K562 (cell line): ENCODE data around the gene SDCBP2.

Experiments
- BRF2 ChIP-seq: IDR thresholded peaks from 3 replicates; pipeline ENCODE4 v1.6.1; 2011; ENCODE audit warnings: borderline replicate concordance, mild to moderate bottlenecking; ENCODE audit not compliant: insufficient read length, insufficient read depth
- CBFA2T2 ChIP-seq: fragments of 450-650 bp; conservative IDR thresholded peaks from 2 replicates; pipeline ENCODE4 v1.6.1; 2017; ENCODE audit warnings: mild to moderate bottlenecking
- CHD2 ChIP-seq: IDR thresholded peaks from 2 replicates; pipeline ENCODE4 v1.6.1; 2011; ENCODE audit warnings: low read depth, low read length
- FOXP1 ChIP-seq: sonication (generic); formaldehyde crosslinking; IDR thresholded peaks from 2 replicates; pipeline ENCODE4 v1.8.0; 2022; ENCODE audit warnings: mild to moderate bottlenecking, missing genetic modification reagents
- HNRNPLL ChIP-seq: fragments of 200-400 bp; formaldehyde crosslinking; IDR thresholded peaks from 2 replicates; pipeline ENCODE4 v1.6.1; 2017; ENCODE audit warnings: low read length, low read depth, mild to moderate bottlenecking; ENCODE audit not compliant: poor library complexity, severe bottlenecking
- KDM4B ChIP-seq, 2 experiments: fragments of 450-650 bp in 1 of 2; sonication (generic) in 1 of 2; IDR thresholded peaks; 2 replicates each; pipeline ENCODE4 v1.6.1; 2016 to 2017; ENCODE audit warnings: borderline replicate concordance in 2 of 2, antibody characterized with exemption in 1 of 2, low read depth in 1 of 2, mild to moderate bottlenecking in 1 of 2
- NBN ChIP-seq: fragments of 450-650 bp; IDR thresholded peaks from 2 replicates; pipeline ENCODE4 v1.6.1; 2016; ENCODE audit warnings: low read depth, mild to moderate bottlenecking
- POLR2AphosphoS5 ChIP-seq: IDR thresholded peaks from 2 replicates; pipeline ENCODE4 v1.6.1; 2011; ENCODE audit warnings: mild to moderate bottlenecking, low read depth, low read length, moderate library complexity; ENCODE audit not compliant: control insufficient read depth, insufficient read depth
- RNF2 ChIP-seq: sonication (generic); IDR thresholded peaks from 2 replicates; pipeline ENCODE4 v1.6.1; 2016
- SAFB ChIP-seq: fragments of 200-400 bp; formaldehyde crosslinking; IDR thresholded peaks from 2 replicates; pipeline ENCODE4 v1.6.1; 2017; ENCODE audit warnings: low read depth, low read length, borderline replicate concordance
- SIX5 ChIP-seq, 2 experiments: IDR thresholded peaks; 2 replicates each; pipeline ENCODE4 v1.6.1; 2011; ENCODE audit warnings: low read length in 2 of 2, borderline replicate concordance in 1 of 2, low read depth in 1 of 2, mild to moderate bottlenecking in 1 of 2, moderate library complexity in 1 of 2; ENCODE audit not compliant: insufficient read depth in 1 of 2
- TEAD2 ChIP-seq: fragments of 450-650 bp; IDR thresholded peaks from 2 replicates; pipeline ENCODE4 v1.6.1; 2016; ENCODE audit warnings: missing genetic modification characterization, control low read depth, missing compliant biosample characterization
- USF2 ChIP-seq: sonication (generic); formaldehyde crosslinking; IDR thresholded peaks from 2 replicates; pipeline ENCODE4 v1.5.0; 2020; ENCODE audit warnings: missing genetic modification reagents
- ZBED1 ChIP-seq: IDR thresholded peaks from 2 replicates; pipeline ENCODE4 v1.6.1; 2014

- TF ChIP-seq RNF2, result no peak
- TF ChIP-seq POLR2AphosphoS5, result no peak
- TF ChIP-seq SAFB, result no peak
- no peak for TF ChIP-seq CHD2
- TF ChIP-seq BRF2, result no peak
- TF ChIP-seq SIX5 (IDR thresholded peaks at IDR 0.05; ENCODE audit: borderline replicate concordance in 1 of 2, insufficient read depth in 1 of 2, low read depth in 1 of 2, low read length in 2 of 2), result no peak
- no peak for TF ChIP-seq HNRNPLL
- no peak for TF ChIP-seq USF2 (CRISPR knock-in tag)
- no peak for TF ChIP-seq KDM4B (IDR thresholded peaks at IDR 0.05; ENCODE audit: borderline replicate concordance in 2 of 2, low read depth in 1 of 2)
- no peak for TF ChIP-seq FOXP1
- TF ChIP-seq TEAD2 (tag), result no peak
- TF ChIP-seq CBFA2T2, result no peak
- no peak for TF ChIP-seq NBN
- no peak for TF ChIP-seq ZBED1
Measured at GRCh38 chr20:1282966-1283365, 46.0 kb downstream of the SDCBP2 start.
